Panc1 (cell line): ENCODE measurements around the gene INAFM1. TPM values are rescaled to one million over a fixed set of nuclear protein-coding genes. Genes with fewer than 3 reads are reported as not detected.

Experiments
- ATAC-seq: fragments of 200-7000 bp; cut with Tn5 transposase; 2 replicates; pipeline ENCODE4 v1.9.1; 2020; ENCODE audit warnings: mild to moderate bottlenecking, moderate library complexity
- BruUV-seq: library from RNA; stranded (reverse); fragments of 400-500 nt; replicated peaks from 2 replicates; lab custom pipeline; 2021; lab: Mats Ljungman, UMichigan
- CTCF ChIA-PET: fragments of 300-600 bp; sonication (Branson Sonifier 250); formaldehyde crosslinking; loops from one replicate; lab custom pipeline; 2022; ENCODE audit warnings: antibody characterized with exemption; lab: Charles Lee
- POLR2A ChIA-PET: fragments of 300-600 bp; sonication (Branson Sonifier 250); formaldehyde crosslinking; loops from one replicate; lab custom pipeline; 2022; ENCODE audit warnings: antibody characterized with exemption; lab: Charles Lee
- DNase-seq: peaks from one replicate; pipeline ENCODE4 v3.0.0-alpha.2; 2010; ENCODE audit warnings: low read depth, low spot score
- H3K27ac ChIP-seq: 2 replicates; pipeline ENCODE4 v1.5.1; 2011; ENCODE audit warnings: mild to moderate bottlenecking, low read length, inconsistent platforms
- H3K27me3 ChIP-seq: fragments of 200-500 bp; sonication (Bioruptor generic); 2 replicates; pipeline ENCODE4 v1.6.0; 2014; ENCODE audit warnings: low read length, inconsistent platforms; ENCODE audit not compliant: control insufficient read depth, insufficient read depth
- H3K36me3 ChIP-seq: fragments of 200-500 bp; sonication (Bioruptor generic); 2 replicates; pipeline ENCODE4 v1.5.1; 2014; ENCODE audit warnings: inconsistent platforms, mild to moderate bottlenecking, low read length, moderate library complexity; ENCODE audit not compliant: control insufficient read depth, insufficient read depth
- H3K4me1 ChIP-seq: 2 replicates; pipeline ENCODE4 v1.5.1; 2011; ENCODE audit warnings: inconsistent platforms, mild to moderate bottlenecking, low read length, moderate library complexity; ENCODE audit not compliant: control insufficient read depth, insufficient read depth
- H3K4me3 ChIP-seq, 2 experiments: 2 replicates each; pipeline ENCODE4 v1.5.1; 2011 to 2012; ENCODE audit warnings: low read depth in 2 of 2, low read length in 2 of 2, mild to moderate bottlenecking in 2 of 2, inconsistent platforms in 1 of 2, moderate library complexity in 1 of 2
- H3K9me3 ChIP-seq: fragments of 200-500 bp; sonication (Bioruptor generic); 2 replicates; pipeline ENCODE4 v1.5.1; 2014; ENCODE audit warnings: low read depth, mild to moderate bottlenecking, inconsistent platforms, low read length, moderate library complexity; ENCODE audit not compliant: control insufficient read depth, insufficient read depth
- CTCF ChIP-seq: fragments of 450-650 bp; IDR thresholded peaks from 2 replicates; pipeline ENCODE4 v1.5.1; 2017; ENCODE audit warnings: mild to moderate bottlenecking
- POLR2AphosphoS5 ChIP-seq: IDR thresholded peaks from 2 replicates; pipeline ENCODE4 v1.6.1; 2012; ENCODE audit warnings: mild to moderate bottlenecking, low read depth, low read length, moderate library complexity
- REST ChIP-seq, 2 experiments: IDR thresholded peaks; 2 replicates each; pipeline ENCODE4 v1.6.1; 2011 to 2012; ENCODE audit warnings: low read depth in 2 of 2, control low read depth in 1 of 2, low read length in 1 of 2, mild to moderate bottlenecking in 1 of 2, moderate library complexity in 1 of 2; ENCODE audit not compliant: insufficient read depth in 1 of 2
- SIN3A ChIP-seq: IDR thresholded peaks from 2 replicates; pipeline ENCODE4 v1.6.1; 2012; ENCODE audit warnings: low read depth, mild to moderate bottlenecking, low read length, moderate library complexity, borderline replicate concordance; ENCODE audit not compliant: insufficient read depth
- TCF7L2 ChIP-seq: IDR thresholded peaks from 2 replicates; pipeline ENCODE4 v1.6.1; 2011; ENCODE audit warnings: mild to moderate bottlenecking, low read depth, low read length, inconsistent platforms
- in situ Hi-C: cut with HindIII; loops from 2 replicates; pipeline ENCODE4 v1.10.0; 2016; ENCODE audit warnings: low sequenced_read_pairs, low pct_unique_long_range_greater_than_20kb
- intact Hi-C: fragments of 100-400 bp; cut with micrococcal nuclease; formaldehyde crosslinking; loops from one replicate; pipeline ENCODE4 v1.10.0; 2022; ENCODE audit not compliant: unreplicated experiment
- total RNA-seq: library from RNA; stranded (reverse); gene quantifications from one replicate; pipeline ENCODE4 v1.2.1, GENCODE V29; 2021; ENCODE audit not compliant: unreplicated experiment

The INAFM1 gene
- total RNA-seq, 1 experiment from 2014 or later = 13.1 TPM

GRCh38 chr19:47323409-47323808 is 48.7 kb downstream of the INAFM1 start:
- H3K4me3 ChIP-seq = no peak overlapping the region
- no peak overlapping the region for H3K27ac ChIP-seq
- H3K9me3 ChIP-seq = no peaks in the 10 kb centered on the region
- intact Hi-C loops (no loop called here), in situ Hi-C loops (no loop called here)
- no peaks in the 10 kb centered on the region for H3K27me3 ChIP-seq
- DNase-seq (no peak), ATAC-seq (no peak)
- BruUV-seq = no TSS peak
- CTCF ChIA-PET = no interaction called here
- TF ChIP-seq REST (IDR thresholded peaks at IDR 0.05; ENCODE audit: insufficient read depth in 1 of 2, low read depth in 2 of 2, low read length in 1 of 2) = no peak
- no peak for TF ChIP-seq CTCF
- no peak for TF ChIP-seq SIN3A
- TF ChIP-seq TCF7L2 = no peak
- TF ChIP-seq POLR2AphosphoS5 = no peak
- no peaks in the 10 kb centered on the region for H3K4me1 ChIP-seq
- H3K36me3 ChIP-seq = no peaks in the 10 kb centered on the region
- POLR2A ChIA-PET = no interaction called here

- ATAC-seq = no peak
- Histone ChIP-seq H3K27me3 (no peaks in the 10 kb centered on the region), H3K9me3 (no peaks in the 10 kb centered on the region), H3K36me3 (no peaks in the 10 kb centered on the region), H3K4me1 (no peaks in the 10 kb centered on the region), H3K4me3 (no peak overlapping the region), H3K27ac (no peak overlapping the region)
- TF ChIP-seq SIN3A (no peak), POLR2AphosphoS5 (no peak), TCF7L2 (no peak), CTCF (no peak)
- intact Hi-C loops (no loop called here), in situ Hi-C loops (no loop called here)
- no TSS peak for BruUV-seq
- POLR2A ChIA-PET = no interaction called here
- DNase-seq = no peak
- CTCF ChIA-PET = no interaction called here
Observed at GRCh38 chr19:47323872-47324271, 49.2 kb downstream of the INAFM1 start.
